AG08396 (cell line): ENCODE results near the gene EDDM3A.
"Not testable (repeated sequence)": the region's sequence is repeated elsewhere in the genome, so short reads cannot be mapped to it uniquely, and the experiment has no call there.

Experiments
- DNase-seq: peaks from one replicate; pipeline ENCODE4 v3.0.0; 2012; ENCODE audit warnings: low spot score, mixed read lengths

Gene EDDM3A

GRCh38 chr14:20733684-20734429, 11.8 kb upstream of the EDDM3A start:
- no peak for DNase-seq

DNA sequence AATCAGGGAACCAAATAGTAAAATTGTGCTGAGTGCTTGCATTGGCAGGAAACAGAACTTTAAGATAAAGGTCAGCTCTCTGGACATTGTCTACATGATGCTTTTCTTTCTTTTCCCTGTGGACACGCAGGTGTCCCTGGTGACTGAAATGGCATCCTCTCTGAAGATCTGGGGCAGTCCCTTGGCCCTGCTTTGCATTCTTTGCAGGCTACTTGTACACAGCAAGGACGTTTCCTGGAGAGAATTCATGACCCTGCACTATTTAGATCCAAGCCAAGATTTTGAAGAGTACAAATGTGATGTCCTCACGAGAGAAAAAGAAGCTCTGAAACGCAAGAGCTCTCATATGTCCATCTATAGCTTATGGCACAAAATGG, 11.3 kb upstream of the EDDM3A start:
- DNase-seq = no peak

DNA sequence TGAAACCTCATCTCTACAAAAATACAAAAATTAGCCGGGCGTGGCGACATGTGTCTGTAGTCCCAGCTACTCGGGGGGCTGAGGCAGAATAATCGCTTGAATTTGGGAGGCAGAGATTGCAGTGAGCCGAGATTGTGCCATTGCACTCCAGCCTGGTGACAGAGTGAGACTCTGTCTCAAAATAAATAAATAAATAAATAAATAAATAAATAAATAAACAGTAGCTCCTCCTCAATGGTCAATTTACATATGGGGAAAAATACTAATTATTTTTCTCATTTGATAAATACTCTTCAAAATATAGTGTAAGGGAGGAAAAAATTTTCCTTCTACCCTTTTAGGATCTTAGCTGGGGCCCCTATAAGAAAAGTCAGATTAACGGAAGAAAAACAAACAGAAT, 7.4 kb upstream of the EDDM3A start:
- DNase-seq = not testable (repeated sequence)

DNA sequence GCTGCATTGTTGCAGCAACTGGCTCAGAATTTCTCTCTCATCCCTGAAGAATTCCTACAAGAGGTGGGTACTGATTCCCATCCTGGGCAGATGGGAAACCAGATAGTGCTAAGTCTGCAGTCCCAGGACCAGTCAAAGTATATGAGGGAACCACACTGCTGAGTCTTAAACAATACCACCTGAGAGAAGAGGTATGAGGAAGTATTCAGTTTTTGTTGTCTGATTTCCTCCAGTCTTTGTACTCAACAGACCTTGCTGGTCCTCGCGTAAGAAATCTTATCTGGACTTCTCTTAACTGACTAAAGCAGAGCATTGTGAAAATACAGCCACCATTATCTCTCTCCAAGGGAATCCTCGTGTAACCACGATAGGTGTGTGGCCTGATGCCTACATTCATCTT, 3.6 kb upstream of the EDDM3A start:
- no peak for DNase-seq

DNA sequence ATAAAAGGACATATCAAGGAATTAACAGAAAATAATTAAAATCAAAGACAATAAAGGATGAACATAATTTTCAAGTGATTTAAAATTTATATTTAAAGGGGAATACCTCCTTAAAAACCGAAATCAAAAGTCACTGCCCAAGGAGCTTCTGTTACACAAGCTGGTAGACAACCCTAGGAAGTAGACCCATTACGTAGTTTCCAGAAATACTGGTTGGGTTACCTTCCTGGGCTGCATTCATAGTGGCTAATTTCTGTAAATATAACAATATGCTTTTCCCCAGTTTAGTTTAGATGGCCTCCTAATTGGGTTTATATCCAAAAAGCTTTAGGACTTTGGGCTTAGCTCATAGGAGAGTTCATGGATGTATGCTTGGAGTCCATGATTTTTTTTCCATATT, 2.1 kb upstream of the EDDM3A start:
- DNase-seq = no peak

DNA sequence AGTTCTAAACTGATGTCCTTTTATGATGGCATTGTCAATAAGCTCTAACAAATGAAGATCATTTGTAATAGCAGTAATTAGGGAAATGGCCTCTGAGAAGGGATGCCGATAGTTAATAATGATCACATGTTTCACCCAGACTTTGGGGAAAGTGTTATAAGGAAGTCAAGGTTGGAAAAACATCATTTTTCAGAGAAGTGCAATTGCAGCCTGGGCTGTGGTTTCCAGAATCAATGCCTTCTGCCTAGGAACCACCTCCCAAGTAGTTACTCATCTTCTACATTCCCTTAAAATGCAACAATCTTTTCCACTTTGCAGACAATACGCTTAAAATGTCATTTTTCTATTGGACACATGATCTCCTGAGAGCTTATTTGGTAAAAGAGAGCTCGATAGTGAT, 879 bp downstream of the EDDM3A start:
- no peak for DNase-seq

DNA sequence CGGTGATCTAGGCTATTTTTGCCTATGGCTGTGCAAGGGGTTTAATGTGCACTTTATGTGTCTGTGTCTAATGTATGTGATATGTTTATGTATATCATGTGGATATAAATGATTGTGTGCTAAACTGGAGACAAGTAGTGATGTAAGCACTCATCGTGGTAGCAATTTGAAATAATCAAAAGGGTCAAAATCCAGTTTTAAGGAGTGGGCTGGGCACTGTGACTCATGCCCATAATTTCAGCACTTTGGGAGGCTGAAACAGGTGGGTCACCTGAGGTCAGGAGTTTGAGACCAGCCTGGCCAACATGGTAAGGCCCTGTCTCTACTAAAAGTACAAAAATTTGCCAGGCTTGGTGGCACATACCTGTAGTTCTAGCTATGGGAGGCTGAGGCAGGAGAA, 2.8 kb downstream of the EDDM3A start:
- no peak for DNase-seq

DNA sequence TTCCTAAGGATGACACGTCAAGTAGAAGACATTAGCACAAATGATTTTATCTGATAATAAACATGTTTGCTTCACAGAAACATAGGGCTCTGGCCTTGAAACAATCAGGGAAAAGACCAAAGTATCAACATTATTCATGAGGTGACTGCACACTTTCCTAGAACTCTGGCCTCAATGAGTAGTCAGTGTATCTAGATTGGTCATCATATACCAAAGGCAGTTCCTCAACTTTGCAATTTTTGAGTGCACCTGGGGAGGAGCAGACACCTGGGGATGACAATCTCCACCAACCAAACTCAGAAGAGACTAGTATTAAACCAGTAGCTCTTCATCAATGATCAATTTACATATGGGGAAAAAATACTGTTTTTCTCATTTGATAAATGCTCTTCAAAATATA, 4.5 kb downstream of the EDDM3A start:
- DNase-seq = no peak

DNA sequence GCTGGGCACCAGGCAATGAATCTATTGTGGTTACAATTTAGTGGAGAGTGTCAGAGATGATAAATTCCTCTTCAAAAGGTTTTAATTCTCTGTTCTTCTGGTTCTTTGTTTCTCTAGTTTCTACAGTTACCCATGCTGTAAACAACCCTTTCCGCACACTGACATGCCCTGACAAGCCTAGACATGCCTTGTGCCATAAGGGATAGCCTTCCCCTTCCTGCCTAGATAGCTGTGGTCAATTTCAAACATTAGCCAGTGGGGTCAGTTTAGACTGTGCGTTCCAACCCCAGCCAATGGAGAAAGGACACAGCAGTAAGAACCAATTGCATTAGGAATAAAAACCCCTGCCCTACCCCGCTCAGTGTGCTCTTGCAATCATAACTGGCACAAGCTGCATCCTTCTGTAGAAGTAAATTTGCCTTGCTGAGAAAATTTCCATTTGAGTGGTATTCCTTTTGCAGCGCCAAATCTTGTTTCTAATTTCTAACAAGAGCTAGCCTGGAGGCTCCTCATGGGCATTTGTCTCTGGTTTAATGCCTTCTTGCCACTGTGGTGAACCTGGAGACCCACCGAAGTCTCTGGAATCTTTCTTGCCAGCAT, 6.4 kb downstream of the EDDM3A start:
- DNase-seq = no peak

GRCh38 chr14:20754308-20754707, 8.6 kb downstream of the EDDM3A start:
- DNase-seq = no peak

DNA sequence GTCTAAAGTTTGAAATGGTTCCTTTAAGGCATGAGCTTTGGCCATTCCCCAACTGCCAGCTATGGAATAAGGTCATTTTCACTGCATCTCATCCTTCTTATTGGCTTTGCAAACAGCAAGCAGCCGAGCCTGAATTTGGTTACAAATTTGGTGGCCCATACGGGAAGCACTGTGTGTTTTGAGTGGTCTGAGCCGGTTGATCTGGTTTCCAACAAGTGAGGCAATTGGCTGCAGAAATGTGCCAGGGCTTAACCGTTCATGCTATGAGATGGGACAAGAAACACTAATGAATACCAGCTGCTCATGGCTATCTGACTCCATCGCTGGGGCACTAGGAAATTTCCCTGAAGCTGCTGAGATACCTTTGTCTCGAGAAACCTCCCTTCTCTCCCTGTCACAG, 9.3 kb downstream of the EDDM3A start:
- no peak for DNase-seq

- no peak for DNase-seq
Observed at GRCh38 chr14:20757965-20758364, 12.3 kb downstream of the EDDM3A start.

DNA sequence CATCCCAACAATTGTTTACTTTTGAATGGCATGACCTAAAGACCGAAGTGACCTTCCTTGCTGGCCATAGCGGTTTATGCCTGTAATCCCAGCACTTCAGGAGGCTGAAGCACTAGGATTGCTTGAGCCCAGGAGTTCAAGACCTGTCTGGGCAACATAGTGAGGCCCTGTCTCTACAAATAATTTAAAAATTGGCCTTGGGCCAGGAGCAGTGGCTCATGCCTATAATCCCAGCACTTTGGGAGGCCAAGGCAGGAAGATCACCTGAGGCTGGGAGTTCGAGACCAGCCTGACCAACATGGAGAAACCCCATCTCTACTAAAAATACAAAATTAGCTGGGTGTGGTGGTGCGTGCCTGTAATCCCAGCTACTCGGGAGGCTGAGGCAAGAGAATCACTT, 13.8 kb downstream of the EDDM3A start:
- not testable (repeated sequence) for DNase-seq

GRCh38 chr14:20760950-20761349, 15.3 kb downstream of the EDDM3A start:
- no peak for DNase-seq

DNA sequence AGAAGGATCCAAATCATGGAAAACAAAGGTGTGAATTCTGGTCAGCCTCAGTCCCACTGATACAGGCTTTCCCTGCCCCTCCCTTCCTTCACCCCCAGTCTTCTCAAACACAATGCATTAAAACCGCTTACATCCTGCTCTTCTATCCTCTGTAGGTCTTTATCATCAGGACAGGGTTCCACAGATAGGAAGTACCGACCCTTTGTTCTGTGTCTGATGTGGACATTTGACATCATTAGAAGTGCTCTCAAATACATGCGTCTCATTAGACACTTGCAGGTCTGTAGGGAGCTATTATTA, 22.9 kb downstream of the EDDM3A start:
- DNase-seq = no peak

DNA sequence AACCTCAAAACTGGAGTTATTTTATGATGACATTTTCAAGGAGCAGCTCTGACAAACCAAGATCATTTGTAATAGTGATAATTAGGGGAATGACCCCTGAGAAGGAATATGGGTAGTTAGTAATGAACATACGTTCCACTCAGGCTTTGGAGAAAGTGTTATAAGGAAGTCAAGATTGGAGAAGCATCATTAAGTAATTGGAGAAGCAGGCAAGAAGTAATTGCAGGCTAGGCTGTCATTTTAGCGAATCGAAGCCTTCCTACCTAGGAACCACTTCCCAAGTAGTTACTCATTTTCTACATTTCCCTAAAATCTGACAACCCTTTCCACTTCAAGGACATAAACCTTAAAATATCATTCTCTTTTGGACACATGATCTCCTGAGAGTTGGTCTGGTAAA, 23.7 kb downstream of the EDDM3A start:
- DNase-seq = no peak

- no peak for DNase-seq
Observed at GRCh38 chr14:20772650-20773049, 27.0 kb downstream of the EDDM3A start.

- DNase-seq = no peak
Observed at GRCh38 chr14:20774258-20774824, 28.7 kb downstream of the EDDM3A start.

- no peak for DNase-seq
Observed at GRCh38 chr14:20775043-20775442, 29.4 kb downstream of the EDDM3A start.

GRCh38 chr14:20775901-20776300, 30.2 kb downstream of the EDDM3A start:
- DNase-seq = no peak

DNA sequence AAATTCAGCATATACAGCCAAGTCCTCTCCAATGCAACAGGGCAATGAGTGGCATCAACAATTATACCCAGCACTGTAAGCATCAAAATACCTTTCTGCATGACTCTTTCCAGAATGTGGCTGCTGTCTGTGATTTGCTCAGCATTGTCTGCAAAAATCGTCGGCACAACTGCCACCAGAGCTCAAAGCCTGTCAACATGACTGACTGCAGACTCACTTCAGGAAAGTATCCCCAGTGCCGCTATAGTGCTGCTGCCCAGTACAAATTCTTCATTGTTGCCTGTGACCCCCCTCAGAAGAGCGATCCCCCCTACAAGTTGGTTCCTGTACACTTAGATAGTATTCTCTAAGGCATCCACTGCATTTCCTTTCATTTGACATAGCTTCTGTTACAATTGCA, 36.1 kb downstream of the EDDM3A start:
- DNase-seq = no peak

DNA sequence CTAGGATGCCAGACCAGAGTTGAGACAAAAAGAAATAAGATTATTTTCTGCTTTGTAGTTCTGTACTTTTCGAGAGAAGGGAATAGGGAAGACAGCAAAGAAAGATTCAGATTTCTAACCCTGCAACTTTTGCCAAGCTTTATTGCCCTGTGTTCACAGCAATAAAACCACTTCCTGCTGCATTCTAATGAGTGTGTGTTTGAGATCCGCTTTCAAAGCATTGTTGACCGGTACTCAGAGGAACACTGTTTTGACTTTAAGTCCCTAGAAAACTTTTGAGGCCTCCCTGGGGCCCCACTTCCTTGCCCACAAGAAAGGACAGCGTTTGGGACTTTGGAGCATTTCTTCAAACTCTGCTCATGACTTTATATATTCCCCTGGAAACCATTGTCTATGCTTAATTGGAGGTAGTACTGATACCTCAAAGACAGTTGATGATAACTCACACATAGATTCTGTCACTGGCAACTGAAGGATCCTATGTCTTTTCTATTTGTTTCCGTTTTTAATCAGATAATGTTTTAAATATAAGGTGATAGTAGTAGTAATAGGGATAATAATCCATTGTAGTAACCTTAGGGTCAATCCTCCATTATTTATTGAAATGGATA, 36.7 kb downstream of the EDDM3A start:
- no peak for DNase-seq

DNA sequence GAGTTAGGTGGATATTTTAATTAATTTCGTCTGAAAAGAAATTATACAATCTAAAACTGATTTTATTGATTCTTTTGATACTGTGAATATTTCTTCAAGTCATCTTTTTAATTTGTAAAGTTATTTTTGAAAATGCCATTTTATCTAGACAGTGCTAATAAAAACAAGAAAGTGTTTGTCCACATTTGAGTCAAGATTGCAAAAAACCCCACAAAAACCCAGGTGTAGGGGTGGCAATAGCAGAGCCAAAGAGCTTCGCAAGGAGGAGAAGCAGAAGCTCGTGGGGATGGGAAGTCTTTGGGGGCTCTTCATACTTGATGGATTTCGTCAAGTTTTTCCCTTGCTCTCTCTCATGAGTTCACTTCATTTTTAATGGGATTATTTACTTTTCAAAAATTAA, 41.3 kb downstream of the EDDM3A start:
- DNase-seq = no peak
